HG02973 (cell line): ENCODE data around the gene IFITM1.

Experiments used
- ATAC-seq: cut with Tn5 transposase; IDR thresholded peaks from one replicate; pipeline ENCODE4 v1.9.1; 2021; ENCODE audit warnings: moderate library complexity; ENCODE audit not compliant: unreplicated experiment

Gene IFITM1

GRCh38 chr11:313787-314553 lies at the start of gene IFITM1:
Gene IFITM1 (plus strand): TSS chr11:314040. CDS start chr11:314171, 131 bp downstream.
- peak; percentile 26 for ATAC-seq

- no peak for ATAC-seq
Observed at GRCh38 chr11:266676-267439, 47.0 kb upstream of the IFITM1 start.

- no peak for ATAC-seq
Observed at GRCh38 chr11:267491-267994, 46.3 kb upstream of the IFITM1 start.

GRCh38 chr11:268716-269145 lies 45.1 kb upstream of the IFITM1 start:
- peak; percentile 29 for ATAC-seq

GRCh38 chr11:269146-269890 lies 44.5 kb upstream of the IFITM1 start:
- ATAC-seq: peak; percentile 64

GRCh38 chr11:270451-271318 lies 43.2 kb upstream of the IFITM1 start:
- no peak for ATAC-seq

- no peak for ATAC-seq
Observed at GRCh38 chr11:271319-271715, 42.5 kb upstream of the IFITM1 start.

- ATAC-seq: no peak
Observed at GRCh38 chr11:272195-272930, 41.5 kb upstream of the IFITM1 start.

- no peak for ATAC-seq
Observed at GRCh38 chr11:272931-273198, 41.0 kb upstream of the IFITM1 start.

GRCh38 chr11:276219-276618 lies 37.6 kb upstream of the IFITM1 start:
- no peak for ATAC-seq

GRCh38 chr11:278001-278951 lies 35.6 kb upstream of the IFITM1 start, which contains the start of gene NLRP6:
Gene NLRP6 (plus strand): TSS chr11:278407. CDS start chr11:278570, 163 bp downstream.
- ATAC-seq: no peak

- ATAC-seq: no peak
Observed at GRCh38 chr11:279040-279965, 34.5 kb upstream of the IFITM1 start.

GRCh38 chr11:279966-280705 lies 33.7 kb upstream of the IFITM1 start:
- no peak for ATAC-seq

- ATAC-seq: no peak
Observed at GRCh38 chr11:280706-281485, 32.9 kb upstream of the IFITM1 start.

GRCh38 chr11:281486-282161 lies 32.2 kb upstream of the IFITM1 start:
- no peak for ATAC-seq

- no peak for ATAC-seq
Observed at GRCh38 chr11:282171-282570, 31.7 kb upstream of the IFITM1 start.
